ENCODE measurements around the gene DHDH. TPM values are rescaled to one million over a fixed set of nuclear protein-coding genes. Genes with fewer than 3 reads are reported as not detected.

Gene DHDH
- total RNA-seq, 4 donors from 2014 or later = 0.57 TPM; not detected in 3

- Histone ChIP-seq H3K4me1 (peaks cover 36 to 54% (median 48%) of the 10 kb centered on the region in 4 donors), H3K27ac (replicated peaks in 1 of 4) (peak overlapping the region; percentile 93 to 96 (median 94)), H3K36me3 (peaks cover 10 to 31% (median 20%) of the 10 kb centered on the region in 4 donors), H3K27me3 (no peaks in the 10 kb centered on the region), H3K4me3 (peak overlapping the region; percentile 65 to 82 (median 78)), H3K9me3 (no peaks in the 10 kb centered on the region)
- intact Hi-C loops (cut with DNase I) = no loop called here
- WGBS = under 1% methylated on average over 20 of the region's 20 CpGs
- TF ChIP-seq POLR2A (IDR thresholded peaks at IDR 0.05; ENCODE audit: low read depth) = no peak
- TF ChIP-seq, protein P1, sequence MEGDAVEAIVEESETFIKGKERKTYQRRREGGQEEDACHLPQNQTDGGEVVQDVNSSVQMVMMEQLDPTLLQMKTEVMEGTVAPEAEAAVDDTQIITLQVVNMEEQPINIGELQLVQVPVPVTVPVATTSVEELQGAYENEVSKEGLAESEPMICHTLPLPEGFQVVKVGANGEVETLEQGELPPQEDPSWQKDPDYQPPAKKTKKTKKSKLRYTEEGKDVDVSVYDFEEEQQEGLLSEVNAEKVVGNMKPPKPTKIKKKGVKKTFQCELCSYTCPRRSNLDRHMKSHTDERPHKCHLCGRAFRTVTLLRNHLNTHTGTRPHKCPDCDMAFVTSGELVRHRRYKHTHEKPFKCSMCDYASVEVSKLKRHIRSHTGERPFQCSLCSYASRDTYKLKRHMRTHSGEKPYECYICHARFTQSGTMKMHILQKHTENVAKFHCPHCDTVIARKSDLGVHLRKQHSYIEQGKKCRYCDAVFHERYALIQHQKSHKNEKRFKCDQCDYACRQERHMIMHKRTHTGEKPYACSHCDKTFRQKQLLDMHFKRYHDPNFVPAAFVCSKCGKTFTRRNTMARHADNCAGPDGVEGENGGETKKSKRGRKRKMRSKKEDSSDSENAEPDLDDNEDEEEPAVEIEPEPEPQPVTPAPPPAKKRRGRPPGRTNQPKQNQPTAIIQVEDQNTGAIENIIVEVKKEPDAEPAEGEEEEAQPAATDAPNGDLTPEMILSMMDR (IDR thresholded peaks at IDR 0.05) = no peak
- no peak for DNase-seq (ENCODE audit: extremely low spot score)
Observed at GRCh38 chr19:48992581-48993174, 59.2 kb downstream of the DHDH start.

DNA sequence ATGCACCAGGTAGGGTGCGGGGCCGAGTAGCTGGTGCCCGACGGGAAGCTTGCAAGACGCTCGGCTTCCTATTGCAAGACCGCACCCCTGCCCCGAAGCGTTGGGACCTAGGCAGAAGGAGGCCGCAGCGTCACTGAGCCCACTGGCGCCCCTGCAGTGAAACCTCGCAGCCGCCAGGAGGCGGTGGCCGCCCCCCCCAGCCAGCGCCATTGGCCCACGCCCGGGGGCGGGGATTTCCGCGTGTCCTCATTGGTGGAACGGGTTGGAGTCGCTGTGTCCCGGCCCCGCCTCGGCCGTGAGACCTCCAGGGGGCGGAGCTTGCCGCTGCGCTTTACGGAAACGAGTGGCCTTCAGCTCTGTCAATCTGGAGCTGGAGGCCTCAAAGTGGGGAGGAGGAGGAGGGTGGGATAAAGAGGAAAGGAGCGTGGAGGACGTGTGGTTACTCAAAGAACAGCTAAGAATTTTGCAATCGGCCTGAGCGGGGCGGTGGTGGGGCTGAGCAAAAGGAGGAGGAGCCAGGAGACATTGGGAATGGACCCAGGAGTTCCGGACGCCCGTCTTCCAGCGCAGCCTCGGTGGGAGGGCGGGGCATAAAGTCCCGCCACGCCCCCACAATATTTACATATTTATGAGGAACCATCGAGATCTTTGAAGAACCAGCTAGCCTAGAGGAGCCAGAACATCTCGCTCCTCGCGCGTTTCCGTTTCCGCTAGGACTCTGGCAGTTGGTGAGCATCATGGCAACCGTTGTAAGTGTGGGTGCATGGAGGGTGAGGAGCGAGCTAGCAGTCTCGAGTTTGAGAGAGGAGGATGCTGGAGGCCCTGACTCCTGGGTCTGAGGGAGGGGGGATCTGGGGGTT is 59.9 kb downstream of the DHDH start, which contains the start of the genes GYS1 and RUVBL2:
TSS of gene GYS1 (minus strand) at position 135 of the 860 bp plus-strand sequence. CDS start 197 bp downstream, outside the sequence.
TSS of gene RUVBL2 (plus strand) at position 713 of the 860 bp plus-strand sequence. CDS start at position 738, 25 bp downstream.
- WGBS = under 1% methylated on average over 32 of the region's 56 CpGs
- intact Hi-C loops (cut with DNase I) = no loop called here

GRCh38 chr19:48994035-48994386 is 60.5 kb downstream of the DHDH start:
- no peaks in the 10 kb centered on the region for H3K9me3 ChIP-seq
- WGBS = 0% methylated on average over 7 of the region's 13 CpGs
- intact Hi-C loops (cut with DNase I) = no loop called here
- H3K4me3 ChIP-seq = peak overlapping the region; percentile 65 to 82 (median 78)
- H3K4me1 ChIP-seq = peaks cover 36 to 54% (median 48%) of the 10 kb centered on the region in 4 donors
- H3K36me3 ChIP-seq = peaks cover 2 to 17% (median 7%) of the 10 kb centered on the region in 4 donors
- no peaks in the 10 kb centered on the region for H3K27me3 ChIP-seq
- peak overlapping the region; percentile 93 to 96 (median 94) for H3K27ac ChIP-seq (replicated peaks in 1 of 4)
- no peak for DNase-seq (ENCODE audit: extremely low spot score)
- TF ChIP-seq EP300 (IDR thresholded peaks at IDR 0.05) (no peak), POLR2AphosphoS5 (IDR thresholded peaks at IDR 0.05) (no peak), POLR2A (IDR thresholded peaks at IDR 0.05; ENCODE audit: low read depth) (no peak)
- TF ChIP-seq, protein P1 (IDR thresholded peaks at IDR 0.05) = no peak

More for the DNA sequence above, 59.9 kb downstream of the DHDH start, which contains the start of the genes GYS1 and RUVBL2:
- H3K27ac ChIP-seq (replicated peaks in 1 of 4) = peak within 1 kb of the TSS; percentile 93 to 96 (median 94)
- no peaks in the 10 kb centered on the region for H3K27me3 ChIP-seq
- peaks cover 8 to 23% (median 13%) of the 10 kb centered on the region in 4 donors for H3K36me3 ChIP-seq
- H3K9me3 ChIP-seq = no peaks in the 10 kb centered on the region
- TF ChIP-seq EP300 (IDR thresholded peaks at IDR 0.05) = no peak
- TF ChIP-seq, protein P1 (IDR thresholded peaks at IDR 0.05) = peak; percentile 86 to 99 (median 98)
- peak; percentile 99 for TF ChIP-seq POLR2AphosphoS5 (IDR thresholded peaks at IDR 0.05)
- peak; percentile 95 for TF ChIP-seq POLR2A (IDR thresholded peaks at IDR 0.05; ENCODE audit: low read depth)
- H3K4me3 ChIP-seq = peak within 1 kb of the TSS; percentile 65 to 82 (median 78)
- peaks cover 36 to 54% (median 48%) of the 10 kb centered on the region in 4 donors for H3K4me1 ChIP-seq
- DNase-seq (ENCODE audit: extremely low spot score) = peak; percentile 100

Small RNA genes lying within 50 kb of the gene (small RNA-seq; reads per million reads assigned to genes)
- 0 reads per million in 3 donors for gene AC026803.1

Other genes starting within 250 kb of the DHDH start
- gene FUT2, start 237.7 kb upstream of the DHDH start, total RNA-seq = not detected
- gene MAMSTR, start 214.0 kb upstream of the DHDH start, total RNA-seq = 1 to 10 TPM in 3 of 4 donors, under 1 TPM in 1; 0.99 to 2.9 (median 1.8) TPM
- 10 to 100 TPM; 15.0 to 27.7 (median 22.8) TPM for gene RASIP1, start 193.1 kb upstream of the DHDH start, total RNA-seq
- gene IZUMO1, start 186.8 kb upstream of the DHDH start, total RNA-seq = not detected
- gene FUT1, start 181.1 kb upstream of the DHDH start, total RNA-seq = 1 to 10 TPM in 3 of 4 donors, under 1 TPM in 1; 0.83 to 2.5 (median 2.1) TPM
- not detected for gene FGF21, start 178.2 kb upstream of the DHDH start, total RNA-seq
- gene BCAT2, start 122.7 kb upstream of the DHDH start, total RNA-seq = 10 to 100 TPM; 59.0 to 93.3 (median 63.9) TPM
- 1 to 10 TPM; 7.1 to 8.9 (median 7.8) TPM for gene HSD17B14, start 97.2 kb upstream of the DHDH start, total RNA-seq
- gene PLEKHA4, start 65.1 kb upstream of the DHDH start, total RNA-seq = 10 to 100 TPM; 11.4 to 27.4 (median 18.9) TPM
- 10 to 100 TPM; 40.3 to 98.7 (median 64.4) TPM for gene PPP1R15A, start 61.3 kb upstream of the DHDH start, total RNA-seq
- gene TULP2, start 35.0 kb upstream of the DHDH start, total RNA-seq = 1 to 10 TPM in 1 of 4 donors, under 1 TPM in 3; 0.75 to 1.3 (median 0.83) TPM
- gene NUCB1, start 33.4 kb upstream of the DHDH start, total RNA-seq = 100 to 1,000 TPM; 179 to 356 (median 284) TPM
- 10 to 100 TPM; 39.0 to 50.4 (median 42.3) TPM for gene BAX, start 21.2 kb downstream of the DHDH start, total RNA-seq
- 1,000 to 10,000 TPM; 3,246 to 4,339 (median 3,896) TPM for gene FTL, start 31.6 kb downstream of the DHDH start, total RNA-seq
- 10 to 100 TPM; 33.3 to 39.3 (median 37.3) TPM for gene GYS1, start 59.6 kb downstream of the DHDH start, total RNA-seq
- gene RUVBL2, start 60.2 kb downstream of the DHDH start, total RNA-seq = 100 to 1,000 TPM in 2 of 4 donors, 10 to 100 TPM in 2; 72.7 to 113 (median 97.6) TPM
- not detected for gene LHB, start 83.4 kb downstream of the DHDH start, total RNA-seq
- gene CGB3, start 90.6 kb downstream of the DHDH start, total RNA-seq = not detected
- gene CGB2, start 98.2 kb downstream of the DHDH start, total RNA-seq = not detected
- gene CGB1, start 103.2 kb downstream of the DHDH start, total RNA-seq = not detected
- not detected for gene CGB5, start 110.1 kb downstream of the DHDH start, total RNA-seq
- gene CGB8, start 115.4 kb downstream of the DHDH start, total RNA-seq = not detected
- not detected for gene CGB7, start 124.0 kb downstream of the DHDH start, total RNA-seq
- gene NTF4, start 131.1 kb downstream of the DHDH start, total RNA-seq = not detected
- not detected for gene KCNA7, start 139.0 kb downstream of the DHDH start, total RNA-seq
- gene SNRNP70, start 151.8 kb downstream of the DHDH start, total RNA-seq = 100 to 1,000 TPM; 101 to 209 (median 145) TPM
- 10 to 100 TPM in 3 of 4 donors, 1 to 10 TPM in 1; 7.5 to 21.4 (median 15.5) TPM for gene LIN7B, start 180.7 kb downstream of the DHDH start, total RNA-seq
- 1 to 10 TPM in 3 of 4 donors, under 1 TPM in 1; 0.83 to 3.3 (median 1.9) TPM for gene C19orf73, start 185.4 kb downstream of the DHDH start, total RNA-seq
- gene PPFIA3, start 185.8 kb downstream of the DHDH start, total RNA-seq = 1 to 10 TPM; 3.3 to 8.4 (median 5.3) TPM
- 10 to 100 TPM in 1 of 4 donors, 1 to 10 TPM in 2, under 1 TPM in 1; 0.83 to 11.1 (median 4.1) TPM for gene HRC, start 221.7 kb downstream of the DHDH start, total RNA-seq
- gene TRPM4, start 224.1 kb downstream of the DHDH start, total RNA-seq = 10 to 100 TPM; 19.9 to 38.8 (median 27.9) TPM

Data from esophagus muscularis mucosa (tissue), 4 donors.